WTC11 (cell line): ENCODE data around the gene TRIM16. TPM values are rescaled to one million over a fixed set of nuclear protein-coding genes. Genes with fewer than 3 reads are reported as not detected.
A peak's percentile ranks its signal among the peaks of the same experiment; 100 is the strongest.
"Not testable (repeated sequence)": the region's sequence is repeated elsewhere in the genome, so short reads cannot be mapped to it uniquely, and the experiment has no call there.

Source experiments
- ATAC-seq: fragments of 200-7000 bp; cut with Tn5 transposase; 2 replicates; pipeline ENCODE4 v1.10.0; 2021; ENCODE audit warnings: mild to moderate bottlenecking, moderate library complexity
- CTCF ChIA-PET: fragments of 300-600 bp; sonication (Branson Sonifier 250); formaldehyde crosslinking; loops from one replicate; lab custom pipeline; 2021; ENCODE audit warnings: antibody characterized with exemption; lab: Charles Lee
- POLR2A ChIA-PET: fragments of 350-600 bp; sonication (Branson Sonifier 250); formaldehyde crosslinking; loops from one replicate; lab custom pipeline; 2021; ENCODE audit warnings: antibody characterized with exemption; lab: Charles Lee
- DNase-seq: peaks from one replicate; pipeline ENCODE4 v3.0.0; 2021; ENCODE audit warnings: low spot score
- H3K27ac Mint-ChIP-seq: 2 replicates; pipeline ENCODE4 v1.8.0; 2021; ENCODE audit warnings: mixed read lengths
- H3K27me3 Mint-ChIP-seq: 2 replicates; pipeline ENCODE4 v1.8.0; 2021; ENCODE audit warnings: low read depth, mild to moderate bottlenecking, moderate library complexity, mixed read lengths
- H3K36me3 Mint-ChIP-seq: 2 replicates; pipeline ENCODE4 v1.8.0; 2021; ENCODE audit warnings: mixed read lengths
- H3K4me1 Mint-ChIP-seq: 2 replicates; pipeline ENCODE4 v1.8.0; 2022; ENCODE audit warnings: mixed read lengths
- H3K4me3 Mint-ChIP-seq: 2 replicates; pipeline ENCODE4 v1.8.0; 2021; ENCODE audit warnings: mild to moderate bottlenecking, moderate library complexity, mixed read lengths
- H3K9me3 Mint-ChIP-seq: 2 replicates; pipeline ENCODE4 v1.8.0; 2021; ENCODE audit warnings: mixed read lengths
- ZNF423 ChIP-seq: fragments of 250-450 bp; sonication (Bioruptor Pico); IDR thresholded peaks from 2 replicates; pipeline ENCODE4 v2.1.2; 2022; ENCODE audit warnings: mild to moderate bottlenecking, moderate library complexity
- total RNA-seq: library from RNA; stranded (reverse); gene quantifications from 3 replicates; pipeline ENCODE4 v1.2.3, GENCODE V29; 2021

Gene TRIM16
- total RNA-seq, 1 experiment from 2014 or later: 20.6 TPM

GRCh38 chr17:15645099-15645941, 38.8 kb downstream of the TRIM16 start:
- CTCF ChIA-PET, H3K27me3 Mint-ChIP-seq, H3K9me3 Mint-ChIP-seq, POLR2A ChIA-PET: not testable (repeated sequence)
- Mint-ChIP-seq H3K4me1 (peaks cover 11% of the 10 kb centered on the region), H3K36me3 (peaks cover 17% of the 10 kb centered on the region), H3K27ac (peak overlapping the region; percentile 95), H3K4me3 (peak overlapping the region; percentile 7; the same call in 1 of the 2 replicates)
- peak; percentile 71 for DNase-seq
- ATAC-seq: peak; percentile 85
- TF ChIP-seq ZNF423 (CRISPR knock-in tag): peak; percentile 86

DNA sequence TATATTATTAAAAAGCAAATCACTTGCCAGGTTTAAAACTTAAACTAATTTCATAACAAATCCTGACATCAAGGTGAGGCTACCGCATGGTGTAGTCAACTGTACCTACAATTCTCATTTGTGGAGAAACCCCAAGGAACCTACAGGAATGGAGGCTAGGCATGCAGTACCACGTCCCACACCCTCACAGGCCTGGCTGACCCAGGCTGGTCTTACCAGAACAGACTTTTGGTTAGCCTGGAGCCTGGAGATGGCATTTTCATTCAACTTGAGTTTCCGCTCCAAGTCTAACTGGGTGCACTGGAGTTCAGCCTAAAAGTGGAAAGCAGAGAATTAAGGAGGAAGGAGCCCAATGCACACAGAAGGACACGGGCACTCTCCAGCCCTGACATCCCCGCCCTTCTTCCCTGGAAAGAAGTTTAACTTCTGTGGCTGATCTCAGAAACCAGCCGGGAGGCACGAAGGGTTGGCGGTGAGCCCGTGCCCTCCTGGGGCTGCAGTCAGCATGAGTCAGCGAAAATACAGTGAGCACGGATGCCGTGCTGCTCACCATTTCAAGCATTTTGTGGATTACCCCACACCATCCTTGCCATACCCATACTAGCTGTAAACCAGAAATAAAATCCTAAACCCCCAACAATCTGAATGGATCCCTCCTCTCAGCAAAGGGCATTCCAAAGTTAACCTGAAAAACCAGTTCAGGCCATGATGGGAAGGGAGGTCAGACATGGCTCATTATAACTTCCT, 41.4 kb downstream of the TRIM16 start:
- ATAC-seq, POLR2A ChIA-PET, H3K27ac Mint-ChIP-seq, H3K4me3 Mint-ChIP-seq, H3K9me3 Mint-ChIP-seq, H3K27me3 Mint-ChIP-seq, DNase-seq, CTCF ChIA-PET: not testable (repeated sequence)
- Mint-ChIP-seq H3K4me1 (peaks cover 11% of the 10 kb centered on the region), H3K36me3 (peaks cover 19% of the 10 kb centered on the region)

- H3K4me3 Mint-ChIP-seq, CTCF ChIA-PET, POLR2A ChIA-PET, ATAC-seq, H3K9me3 Mint-ChIP-seq, H3K27me3 Mint-ChIP-seq, H3K27ac Mint-ChIP-seq, DNase-seq: not testable (repeated sequence)
- Mint-ChIP-seq H3K4me1 (peaks cover 11% of the 10 kb centered on the region), H3K36me3 (peaks cover 19% of the 10 kb centered on the region)
These were observed 42.1 kb downstream of the TRIM16 start for GRCh38 chr17:15642014-15642413.

DNA sequence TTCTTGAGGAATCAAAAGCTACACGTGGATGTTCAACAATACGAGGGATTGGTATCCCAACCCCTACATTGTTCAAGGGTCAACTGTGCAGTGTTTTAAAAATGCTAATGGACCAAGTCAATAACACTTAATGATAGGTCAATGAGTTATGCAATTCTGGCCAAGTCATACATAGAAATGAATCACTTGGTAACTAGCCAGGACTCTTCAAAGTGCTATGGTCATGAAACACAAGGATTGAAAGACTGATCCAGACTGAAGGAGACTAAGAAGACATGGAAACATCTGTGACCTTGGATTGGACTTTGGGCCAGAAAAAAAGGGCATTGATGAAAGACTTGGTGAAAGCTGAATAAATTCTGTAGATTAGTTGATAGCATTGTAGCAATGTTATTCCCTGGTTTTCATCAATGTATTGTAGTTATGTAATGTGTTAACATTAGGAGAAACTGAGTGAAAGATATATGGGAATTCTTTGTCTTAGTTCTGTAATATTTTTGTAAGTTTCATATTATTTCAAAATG, 53.1 kb downstream of the TRIM16 start:
- peaks cover 38% of the 10 kb centered on the region for H3K36me3 Mint-ChIP-seq
- CTCF ChIA-PET, ATAC-seq, H3K4me3 Mint-ChIP-seq, H3K4me1 Mint-ChIP-seq, H3K27ac Mint-ChIP-seq, H3K9me3 Mint-ChIP-seq, DNase-seq, H3K27me3 Mint-ChIP-seq, POLR2A ChIA-PET: not testable (repeated sequence)

- H3K9me3 Mint-ChIP-seq, DNase-seq, H3K27ac Mint-ChIP-seq, CTCF ChIA-PET, ATAC-seq, H3K4me3 Mint-ChIP-seq, H3K4me1 Mint-ChIP-seq, H3K27me3 Mint-ChIP-seq, POLR2A ChIA-PET: not testable (repeated sequence)
- peaks cover 32% of the 10 kb centered on the region for H3K36me3 Mint-ChIP-seq
These were observed 54.1 kb downstream of the TRIM16 start for GRCh38 chr17:15629991-15630390.

GRCh38 chr17:15623661-15624209, 60.4 kb downstream of the TRIM16 start:
- CTCF ChIA-PET, H3K36me3 Mint-ChIP-seq, H3K9me3 Mint-ChIP-seq, POLR2A ChIA-PET, H3K27ac Mint-ChIP-seq, ATAC-seq, H3K27me3 Mint-ChIP-seq, H3K4me3 Mint-ChIP-seq, H3K4me1 Mint-ChIP-seq, DNase-seq: not testable (repeated sequence)

GRCh38 chr17:15623255-15623654, 60.9 kb downstream of the TRIM16 start:
- DNase-seq, H3K27ac Mint-ChIP-seq, H3K27me3 Mint-ChIP-seq, POLR2A ChIA-PET, CTCF ChIA-PET, H3K36me3 Mint-ChIP-seq, H3K9me3 Mint-ChIP-seq, ATAC-seq, H3K4me3 Mint-ChIP-seq, H3K4me1 Mint-ChIP-seq: not testable (repeated sequence)

GRCh38 chr17:15622124-15622523, 62.0 kb downstream of the TRIM16 start:
- H3K9me3 Mint-ChIP-seq, DNase-seq, POLR2A ChIA-PET, H3K4me1 Mint-ChIP-seq, ATAC-seq, H3K4me3 Mint-ChIP-seq, H3K27me3 Mint-ChIP-seq, H3K27ac Mint-ChIP-seq, H3K36me3 Mint-ChIP-seq, CTCF ChIA-PET: not testable (repeated sequence)

DNA sequence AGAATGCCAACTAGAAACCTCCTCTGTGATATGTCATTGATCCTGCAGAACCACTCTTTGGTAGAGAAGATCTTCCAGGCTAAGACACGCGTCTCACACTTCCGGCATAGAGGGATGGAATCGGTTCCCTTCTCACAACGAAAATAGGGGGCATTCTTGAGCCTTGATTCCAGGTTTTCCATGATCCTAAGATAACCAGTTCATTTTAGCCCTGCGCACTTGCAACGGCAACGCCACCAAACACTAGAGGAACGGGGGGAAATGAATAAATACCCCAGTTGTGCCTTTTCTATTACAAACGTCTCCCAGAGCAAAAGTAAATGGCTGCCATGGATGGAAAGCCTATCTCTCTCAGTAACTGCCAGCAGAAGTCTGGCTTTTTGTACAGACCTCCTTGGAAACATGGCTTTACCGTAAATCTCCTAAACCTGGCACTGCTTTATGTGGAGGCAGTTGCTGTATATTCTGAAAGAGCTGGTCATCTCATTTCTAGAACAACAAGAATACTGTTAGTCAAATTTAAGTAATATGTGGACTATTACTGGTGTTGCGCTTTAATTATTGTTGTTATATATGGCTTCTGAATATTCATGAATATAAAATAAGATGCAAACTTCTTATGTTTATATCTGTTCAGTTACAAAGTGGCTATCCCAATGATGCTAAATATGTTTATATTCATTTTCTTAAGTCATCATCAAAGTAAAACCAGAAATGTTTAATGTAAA, 64.6 kb downstream of the TRIM16 start, which contains the start of gene FBXW10B:
FBXW10B (minus strand) TSS at position 374 of the 728 bp plus-strand sequence; CDS start at position 182, 192 bp downstream.
- H3K36me3 Mint-ChIP-seq, CTCF ChIA-PET, H3K27me3 Mint-ChIP-seq, H3K9me3 Mint-ChIP-seq, POLR2A ChIA-PET, H3K4me1 Mint-ChIP-seq, H3K27ac Mint-ChIP-seq, DNase-seq, H3K4me3 Mint-ChIP-seq: not testable (repeated sequence)
- ATAC-seq: peak; percentile 75

DNA sequence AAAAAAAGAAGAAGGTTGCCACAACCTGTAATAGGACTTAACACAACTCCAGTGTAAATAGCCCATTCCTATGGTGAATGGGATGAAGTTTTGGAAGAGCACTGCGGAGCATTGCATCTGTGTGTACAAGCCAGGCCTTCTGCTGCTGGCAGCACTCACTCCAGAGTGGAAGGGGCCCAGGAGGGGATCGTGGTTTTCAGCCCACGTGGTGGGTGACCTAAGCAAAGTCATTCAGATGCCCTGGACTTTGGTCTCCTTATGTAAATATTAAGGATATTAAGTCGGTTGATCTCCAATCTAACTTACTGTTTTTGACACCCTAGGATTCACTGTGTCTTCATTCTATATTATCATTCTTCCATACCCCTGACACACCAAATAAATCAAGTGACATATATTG, 67.3 kb downstream of the TRIM16 start:
- H3K9me3 Mint-ChIP-seq, DNase-seq, POLR2A ChIA-PET, H3K36me3 Mint-ChIP-seq, CTCF ChIA-PET, H3K27ac Mint-ChIP-seq, ATAC-seq, H3K4me1 Mint-ChIP-seq, H3K27me3 Mint-ChIP-seq, H3K4me3 Mint-ChIP-seq: not testable (repeated sequence)

GRCh38 chr17:15615850-15616249, 68.3 kb downstream of the TRIM16 start:
- H3K4me1 Mint-ChIP-seq, ATAC-seq, DNase-seq, POLR2A ChIA-PET, H3K4me3 Mint-ChIP-seq, H3K27me3 Mint-ChIP-seq, H3K27ac Mint-ChIP-seq, H3K36me3 Mint-ChIP-seq, CTCF ChIA-PET, H3K9me3 Mint-ChIP-seq: not testable (repeated sequence)
